ENCODE results near the gene SLC38A1.
"Not testable (repeated sequence)": the region's sequence is repeated elsewhere in the genome, so short reads cannot be mapped to it uniquely, and the experiment has no call there.

Gene SLC38A1

GRCh38 chr12:46206471-46206870 is 62.4 kb downstream of the SLC38A1 start:
- TF ChIP-seq, protein P1, sequence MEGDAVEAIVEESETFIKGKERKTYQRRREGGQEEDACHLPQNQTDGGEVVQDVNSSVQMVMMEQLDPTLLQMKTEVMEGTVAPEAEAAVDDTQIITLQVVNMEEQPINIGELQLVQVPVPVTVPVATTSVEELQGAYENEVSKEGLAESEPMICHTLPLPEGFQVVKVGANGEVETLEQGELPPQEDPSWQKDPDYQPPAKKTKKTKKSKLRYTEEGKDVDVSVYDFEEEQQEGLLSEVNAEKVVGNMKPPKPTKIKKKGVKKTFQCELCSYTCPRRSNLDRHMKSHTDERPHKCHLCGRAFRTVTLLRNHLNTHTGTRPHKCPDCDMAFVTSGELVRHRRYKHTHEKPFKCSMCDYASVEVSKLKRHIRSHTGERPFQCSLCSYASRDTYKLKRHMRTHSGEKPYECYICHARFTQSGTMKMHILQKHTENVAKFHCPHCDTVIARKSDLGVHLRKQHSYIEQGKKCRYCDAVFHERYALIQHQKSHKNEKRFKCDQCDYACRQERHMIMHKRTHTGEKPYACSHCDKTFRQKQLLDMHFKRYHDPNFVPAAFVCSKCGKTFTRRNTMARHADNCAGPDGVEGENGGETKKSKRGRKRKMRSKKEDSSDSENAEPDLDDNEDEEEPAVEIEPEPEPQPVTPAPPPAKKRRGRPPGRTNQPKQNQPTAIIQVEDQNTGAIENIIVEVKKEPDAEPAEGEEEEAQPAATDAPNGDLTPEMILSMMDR (conservative IDR thresholded peaks at IDR 0.05; ENCODE audit: low read depth, low read length) = no peak
- no peak overlapping the region for H3K4me3 ChIP-seq (ENCODE audit: low read length)
- DNase-seq (ENCODE audit: low read depth) = no peak

DNA sequence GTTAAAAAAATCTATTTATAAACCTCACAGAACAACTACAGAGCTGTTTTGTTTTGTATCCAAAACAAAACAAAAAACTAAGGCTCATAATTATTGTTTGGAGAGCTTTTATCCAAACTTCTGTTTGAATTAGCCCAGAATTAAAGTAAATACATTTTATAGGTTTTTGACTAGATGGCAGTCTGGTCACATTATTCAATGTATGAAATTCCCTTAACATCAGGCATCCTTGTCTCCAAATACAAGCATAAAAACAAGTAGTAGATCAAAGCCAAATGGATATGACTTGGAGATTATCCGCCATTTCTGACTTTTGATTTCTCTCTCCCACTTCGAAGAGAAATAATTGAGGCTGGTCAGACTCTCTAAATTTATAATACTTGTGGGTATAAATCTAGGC is 63.5 kb downstream of the SLC38A1 start:
- no peak for DNase-seq (ENCODE audit: low read depth)
- TF ChIP-seq, protein P1 (conservative IDR thresholded peaks at IDR 0.05; ENCODE audit: low read depth, low read length) = no peak
- no peak overlapping the region for H3K4me3 ChIP-seq (ENCODE audit: low read length)

- H3K4me3 ChIP-seq (ENCODE audit: low read length) = no peak overlapping the region
- TF ChIP-seq, protein P1 (conservative IDR thresholded peaks at IDR 0.05; ENCODE audit: low read depth, low read length) = no peak
- DNase-seq (ENCODE audit: low read depth) = no peak
Measured at GRCh38 chr12:46201284-46201789, 67.5 kb downstream of the SLC38A1 start.

- H3K4me3 ChIP-seq (ENCODE audit: low read length) = no peak overlapping the region
- DNase-seq (ENCODE audit: low read depth) = no peak
- TF ChIP-seq, protein P1 (conservative IDR thresholded peaks at IDR 0.05; ENCODE audit: low read depth, low read length) = no peak
Measured at GRCh38 chr12:46200551-46200950, 68.3 kb downstream of the SLC38A1 start.

DNA sequence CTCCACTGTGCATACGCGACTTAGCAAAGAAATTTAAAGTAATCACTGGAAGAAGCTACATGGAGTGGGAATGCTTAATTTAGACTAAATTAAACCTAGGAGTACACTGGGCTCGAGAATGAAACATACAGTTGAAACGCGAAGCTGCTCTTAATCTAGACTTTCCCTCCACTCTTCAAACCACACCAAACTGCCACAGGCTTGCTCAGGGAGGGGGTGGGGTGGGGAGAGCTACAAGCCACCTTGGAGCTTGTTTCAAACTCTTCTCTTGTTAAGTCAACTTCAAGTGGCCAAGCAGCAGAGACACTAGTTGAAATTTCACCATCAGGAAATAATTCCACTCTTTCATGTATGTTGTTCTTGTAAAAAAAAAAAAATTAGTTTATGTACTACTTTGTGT is 69.9 kb downstream of the SLC38A1 start:
- DNase-seq (ENCODE audit: low read depth) = no peak
- H3K4me3 ChIP-seq (ENCODE audit: low read length) = no peak overlapping the region
- TF ChIP-seq, protein P1 (conservative IDR thresholded peaks at IDR 0.05; ENCODE audit: low read depth, low read length) = no peak

- TF ChIP-seq, protein P1 (conservative IDR thresholded peaks at IDR 0.05; ENCODE audit: low read depth, low read length) = no peak
- H3K4me3 ChIP-seq (ENCODE audit: low read length) = no peak overlapping the region
- DNase-seq (ENCODE audit: low read depth) = no peak
Measured at GRCh38 chr12:46197883-46198282, 71.0 kb downstream of the SLC38A1 start.

DNA sequence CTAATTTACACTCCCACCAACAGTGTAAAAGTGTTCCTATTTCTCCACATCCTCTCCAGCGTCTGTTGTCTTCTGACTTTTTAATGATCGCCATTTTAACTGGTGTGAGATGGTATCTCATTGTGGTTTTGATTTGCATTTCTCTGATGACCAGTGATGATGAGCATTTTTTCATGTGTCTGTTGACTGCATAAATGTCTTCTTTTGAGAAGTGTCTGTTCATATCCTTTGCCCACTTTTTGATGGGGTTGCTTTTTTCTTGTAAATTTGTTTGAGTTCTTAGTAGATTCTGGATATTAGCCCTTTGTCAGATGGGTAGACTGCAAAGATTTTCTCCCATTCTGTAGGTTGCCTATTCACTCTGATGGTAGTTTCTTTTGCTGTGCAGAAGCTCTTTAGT is 78.3 kb downstream of the SLC38A1 start:
- DNase-seq (ENCODE audit: low read depth); H3K4me3 ChIP-seq (ENCODE audit: low read length): not testable (repeated sequence)

GRCh38 chr12:46188170-46188569 is 80.7 kb downstream of the SLC38A1 start:
- no peak overlapping the region for H3K4me3 ChIP-seq (ENCODE audit: low read length)
- no peak for DNase-seq (ENCODE audit: low read depth)
- TF ChIP-seq, protein P1 (conservative IDR thresholded peaks at IDR 0.05; ENCODE audit: low read depth, low read length) = no peak
